Esophagus muscularis mucosa (tissue), 3 donors: ENCODE results near the gene MYBPC2.

Experiments
- CTCF ChIP-seq, 3 experiments: fragments of 200-600 bp in 2 of 3; fragments of 450-650 bp in 1 of 3; sonication (generic) in 2 of 3; IDR thresholded peaks; one replicate each; pipeline ENCODE4 v1.5.1; 2017 to 2019; ENCODE audit warnings: antibody characterized with exemption in 3 of 3, mild to moderate bottlenecking in 2 of 3, moderate library complexity in 1 of 3
- POLR2A ChIP-seq: fragments of 450-650 bp; IDR thresholded peaks from one replicate; pipeline ENCODE4 v1.6.1; 2017; ENCODE audit warnings: antibody characterized with exemption, moderate library complexity, mild to moderate bottlenecking, low read depth
- POLR2AphosphoS5 ChIP-seq, 2 donors: sonication (generic); formaldehyde crosslinking; IDR thresholded peaks; one replicate each; pipeline ENCODE4 v1.6.1; 2017; ENCODE audit warnings: antibody characterized with exemption in 2 of 2

- TF ChIP-seq POLR2AphosphoS5 (IDR thresholded peaks at IDR 0.05): no peak
- TF ChIP-seq CTCF (IDR thresholded peaks at IDR 0.05): no peak
- TF ChIP-seq POLR2A: no peak
Measured at GRCh38 chr19:50428772-50429463, 3.8 kb upstream of the MYBPC2 start.
